Left renal pelvis (tissue), 4 donors: Measurements from ENCODE around the gene KCNMA1. TPM values are rescaled to one million over a fixed set of nuclear protein-coding genes. Genes with fewer than 3 reads are reported as not detected.

Source experiments
- DNase-seq, 4 donors: peaks; one replicate each; pipeline ENCODE4 v3.0.0-alpha.2; 2013; ENCODE audit warnings: low read depth in 4 of 4, low spot score in 3 of 4
- polyA plus RNA-seq, 4 donors: library from polyadenylated mRNA; unstranded; fragments of 120-200 nt; gene quantifications; one replicate each; pipeline ENCODE4 v1.2.1, GENCODE V29; 2013; ENCODE audit not compliant: insufficient read length in 4 of 4

The KCNMA1 gene
- polyA plus RNA-seq, 4 donors, result 3.3 to 4.9 (median 4.4) TPM

DNA sequence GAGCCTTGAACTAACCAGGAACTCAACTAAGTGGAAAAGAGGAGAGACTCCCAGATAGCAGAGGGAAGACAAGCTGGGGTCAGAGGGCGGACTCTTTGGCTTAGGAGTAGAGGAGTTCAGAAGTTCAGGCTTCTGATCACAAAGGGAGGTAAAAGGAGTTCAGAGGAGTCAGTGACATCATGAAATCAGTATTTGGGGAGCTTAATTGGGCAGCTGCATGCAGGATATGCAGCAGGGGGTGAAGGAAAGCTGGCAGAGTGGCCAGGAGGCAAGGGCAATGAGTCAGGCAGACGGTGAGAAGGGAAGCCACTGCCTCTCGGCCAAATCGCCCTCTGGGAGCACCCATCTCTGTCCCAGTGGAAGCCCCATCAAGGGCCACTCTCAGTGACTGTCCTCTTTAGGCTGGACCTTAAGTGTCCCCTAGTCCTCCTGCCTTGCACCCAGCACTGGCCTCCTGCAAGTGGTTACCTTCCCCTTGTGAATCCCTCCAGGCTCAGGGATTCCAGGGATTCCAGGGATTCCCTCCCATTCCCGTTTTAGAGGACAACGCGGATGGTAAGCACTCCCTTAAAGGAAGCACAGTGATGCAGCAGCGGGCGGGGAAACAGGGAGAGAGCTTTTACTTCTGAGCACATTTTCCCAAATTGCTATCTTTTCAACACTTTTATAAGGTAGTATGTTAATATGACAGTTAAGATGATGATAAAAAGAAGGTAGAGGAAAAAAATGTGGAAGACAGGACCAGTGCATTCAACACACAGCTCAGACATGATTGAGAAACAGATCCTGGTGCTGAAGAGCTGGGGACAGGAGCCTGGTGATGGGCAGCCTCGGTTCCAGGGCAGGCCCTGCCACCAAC is 72.6 kb downstream of the KCNMA1 start:
- DNase-seq, result no peak

DNA sequence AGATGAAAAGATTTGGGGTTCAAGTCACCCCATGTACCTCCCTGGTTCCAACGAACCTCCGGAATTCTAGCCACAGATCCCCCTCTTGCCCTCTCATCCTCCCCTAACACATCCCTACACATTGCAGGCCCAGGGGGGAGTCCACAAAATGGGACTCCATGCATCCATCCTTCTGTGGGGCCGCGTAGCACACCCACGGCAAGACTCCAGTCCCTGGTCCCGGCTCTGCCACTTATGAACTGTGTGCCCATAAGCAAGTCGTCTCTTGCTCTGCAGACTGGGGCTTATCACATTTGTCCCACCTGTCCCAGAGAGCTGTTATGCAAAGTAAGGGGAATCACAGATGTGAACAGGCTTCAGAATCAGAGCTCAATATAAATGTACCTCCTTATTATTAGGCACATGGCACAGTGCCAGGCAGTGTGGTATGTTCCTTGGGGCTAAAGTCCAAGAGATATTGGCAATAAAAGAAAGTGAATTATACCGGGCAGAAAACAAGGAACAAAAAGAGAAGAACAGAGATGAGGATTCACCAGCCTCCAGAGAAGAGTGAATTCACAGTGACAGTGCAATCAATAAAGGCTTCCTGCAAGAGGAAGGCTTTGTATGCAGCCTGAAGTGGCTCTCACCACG is 73.9 kb downstream of the KCNMA1 start:
- no peak for DNase-seq

- DNase-seq, result no peak
Observed at GRCh38 chr10:77562742-77563141, 74.9 kb downstream of the KCNMA1 start.

DNA sequence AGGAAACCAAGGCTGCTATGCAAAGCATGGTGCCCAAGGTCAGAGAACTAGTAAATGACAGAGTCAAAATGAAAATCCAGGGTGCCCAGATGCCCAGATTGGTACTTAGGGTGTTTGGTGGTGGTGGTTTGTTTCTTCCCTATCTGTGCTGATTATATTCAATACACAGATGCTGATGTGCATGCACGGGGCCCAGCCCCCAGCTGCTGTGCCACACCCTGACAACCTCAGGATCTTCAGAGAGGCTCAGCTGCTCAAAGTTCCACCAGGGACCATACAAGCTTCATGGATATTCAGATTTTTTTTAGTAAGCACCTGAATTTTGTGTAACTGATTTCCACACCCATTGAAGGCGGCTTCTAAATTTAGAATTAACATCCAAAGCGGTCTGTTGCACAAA is 75.6 kb downstream of the KCNMA1 start:
- no peak for DNase-seq

GRCh38 chr10:77560471-77560870 is 77.1 kb downstream of the KCNMA1 start:
- DNase-seq, result no peak

GRCh38 chr10:77560052-77560451 is 77.6 kb downstream of the KCNMA1 start:
- no peak for DNase-seq

GRCh38 chr10:77556990-77557601 is 80.5 kb downstream of the KCNMA1 start:
- DNase-seq, result no peak

DNA sequence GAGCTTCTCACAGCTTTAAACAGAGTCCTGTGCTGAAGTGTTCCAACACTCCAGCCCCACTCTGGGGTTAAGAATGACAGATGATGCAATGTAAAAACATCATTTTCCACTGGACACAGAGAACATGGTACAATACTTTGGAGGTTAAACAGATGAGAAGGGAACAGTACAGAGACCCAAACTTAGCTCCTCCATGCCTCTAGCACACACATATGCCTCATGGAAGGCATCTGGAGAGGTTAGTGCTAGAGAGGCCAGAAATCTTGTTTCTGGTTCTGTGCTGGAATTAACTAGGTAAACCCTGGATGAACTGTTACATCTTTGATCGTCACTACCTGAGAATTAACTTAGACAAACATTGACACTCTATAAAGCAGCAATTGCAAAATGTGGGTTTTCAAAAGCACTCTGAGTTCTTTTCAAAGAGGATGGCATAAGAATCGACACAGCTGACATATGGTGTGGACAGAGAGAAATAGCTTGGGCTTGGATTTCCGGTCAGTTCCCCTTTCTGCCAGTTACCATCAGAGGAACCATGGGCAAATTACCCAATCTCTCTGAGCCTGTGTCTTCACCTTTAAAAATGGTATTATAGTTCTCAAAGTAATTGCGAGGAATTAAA is 81.9 kb downstream of the KCNMA1 start:
- no peak for DNase-seq

DNA sequence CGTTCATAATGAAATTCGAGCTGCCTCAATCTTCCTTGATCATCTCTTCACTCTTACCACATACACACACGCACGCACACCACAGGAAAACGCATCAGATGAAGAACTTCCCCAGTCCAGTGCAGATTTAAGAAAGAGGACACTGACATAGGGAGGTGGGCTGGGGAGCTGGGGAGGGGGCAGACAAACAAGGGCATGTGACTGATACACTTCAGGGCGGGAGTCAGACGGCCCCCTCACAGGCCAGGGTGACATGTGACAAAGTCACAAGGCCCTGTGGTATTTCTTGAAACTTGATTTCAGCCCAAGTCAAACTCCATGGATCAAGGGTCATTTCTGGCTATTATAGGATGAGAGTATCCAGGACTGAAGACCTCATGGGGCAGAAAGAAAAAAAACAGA is 82.6 kb downstream of the KCNMA1 start:
- no peak for DNase-seq

GRCh38 chr10:77553966-77554365 is 83.6 kb downstream of the KCNMA1 start:
- no peak for DNase-seq

- DNase-seq, result no peak
Observed at GRCh38 chr10:77553311-77553710, 84.3 kb downstream of the KCNMA1 start.

DNA sequence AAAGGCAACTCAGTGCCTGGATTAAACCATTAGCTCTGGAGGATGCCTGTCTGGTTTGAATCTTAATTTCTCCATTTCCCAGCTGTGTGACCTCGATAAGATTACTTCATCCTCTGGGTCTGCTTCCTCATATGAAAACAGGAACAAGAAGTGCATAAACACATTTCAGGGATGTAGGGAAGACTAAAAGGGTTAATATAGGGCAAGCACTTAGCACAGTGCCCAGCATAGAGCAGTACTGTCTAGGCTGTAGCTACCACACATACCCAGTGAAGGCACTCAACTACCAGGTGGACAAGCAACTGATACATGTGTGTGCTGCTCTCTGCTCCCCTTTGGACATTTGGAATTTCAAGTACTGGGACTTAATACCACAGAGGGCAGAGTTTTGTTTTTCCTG is 85.4 kb downstream of the KCNMA1 start:
- DNase-seq, result no peak

GRCh38 chr10:77550378-77550777 is 87.2 kb downstream of the KCNMA1 start:
- DNase-seq, result no peak

- no peak for DNase-seq
Observed at GRCh38 chr10:77548671-77549070, 88.9 kb downstream of the KCNMA1 start.

DNA sequence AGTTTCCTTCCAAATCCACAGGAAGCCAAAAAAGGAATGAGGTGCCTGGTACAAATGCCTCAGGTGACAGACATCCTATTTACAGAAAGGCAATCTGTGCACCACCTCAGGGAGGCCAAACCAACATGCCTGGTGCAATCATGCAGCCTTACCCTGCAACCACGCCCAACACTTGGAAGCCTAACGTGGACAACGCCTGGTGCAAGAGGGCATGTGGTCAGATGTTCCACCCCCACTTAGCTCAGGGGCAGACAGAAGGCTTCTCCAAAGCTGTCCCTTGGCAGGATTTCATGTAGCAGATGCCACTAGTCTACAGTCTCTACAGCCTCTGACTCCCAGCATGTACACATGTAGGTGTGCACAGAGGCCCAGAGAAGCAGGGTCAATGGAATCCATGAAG is 89.5 kb downstream of the KCNMA1 start:
- DNase-seq, result no peak

GRCh38 chr10:77547307-77548050 is 90.1 kb downstream of the KCNMA1 start:
- DNase-seq, result no peak

- no peak for DNase-seq
Observed at GRCh38 chr10:77546042-77546441, 91.6 kb downstream of the KCNMA1 start.

- no peak for DNase-seq
Observed at GRCh38 chr10:77545585-77545984, 92.0 kb downstream of the KCNMA1 start.

- DNase-seq, result no peak
Observed at GRCh38 chr10:77544617-77545016, 93.0 kb downstream of the KCNMA1 start.

DNA sequence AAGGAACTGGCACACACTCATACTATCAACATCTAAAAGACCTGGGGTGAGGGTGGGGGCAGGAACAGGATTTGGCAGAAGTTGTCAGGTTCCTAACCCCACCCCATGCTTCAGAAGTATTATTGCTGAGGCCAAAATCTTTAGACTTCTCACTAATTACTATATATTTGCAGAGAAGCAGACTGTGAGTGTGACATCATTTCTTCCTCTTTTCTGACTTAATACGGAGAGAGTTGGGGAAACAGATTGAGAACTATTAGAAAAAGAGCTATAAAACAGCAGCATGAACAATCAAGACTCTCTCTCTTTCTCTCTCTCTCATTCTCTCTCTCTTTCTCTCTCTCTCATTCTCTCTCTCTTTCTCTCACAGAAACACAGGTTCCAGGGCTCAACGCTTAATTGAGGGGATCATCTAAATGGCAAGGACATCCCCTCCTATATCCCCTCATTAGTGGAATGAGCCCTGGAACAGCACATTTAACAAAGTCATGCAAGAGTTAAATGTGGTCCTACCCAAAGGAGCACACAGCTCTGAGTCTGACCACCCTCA is 94.8 kb downstream of the KCNMA1 start:
- DNase-seq, result no peak
